Activated CD8-positive, alpha-beta memory T cell treated with anti-CD3 and anti-CD28 coated beads, Interleukin-2, amount 50 U/mL, for 1 hour (primary cell): ENCODE measurements around the gene IFNA1.
"Not testable (repeated sequence)": the region's sequence is repeated elsewhere in the genome, so short reads cannot be mapped to it uniquely, and the experiment has no call there.

ENCODE experiments used
- DNase-seq: peaks from one replicate; pipeline ENCODE4 v3.0.0-alpha.2; 2020; ENCODE audit errors: extremely low read depth

IFNA1 gene

DNA sequence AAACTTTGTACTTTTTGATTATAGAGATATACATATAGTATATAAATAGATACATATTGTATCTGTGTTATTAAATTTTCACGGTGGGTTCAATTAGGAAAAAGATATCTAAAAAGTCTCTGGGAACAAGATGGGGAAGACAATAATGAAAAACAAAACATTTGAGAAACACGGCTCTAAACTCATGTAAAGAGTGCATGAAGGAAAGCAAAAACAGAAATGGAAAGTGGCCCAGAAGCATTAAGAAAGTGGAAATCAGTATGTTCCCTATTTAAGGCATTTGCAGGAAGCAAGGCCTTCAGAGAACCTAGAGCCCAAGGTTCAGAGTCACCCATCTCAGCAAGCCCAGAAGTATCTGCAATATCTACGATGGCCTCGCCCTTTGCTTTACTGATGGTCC is at the start of gene IFNA1:
Gene IFNA1, plus strand, starts transcription at position 301 of the 400 bp plus-strand sequence. Its CDS starts 69 bp downstream, at position 370.
- no peak for DNase-seq

DNA sequence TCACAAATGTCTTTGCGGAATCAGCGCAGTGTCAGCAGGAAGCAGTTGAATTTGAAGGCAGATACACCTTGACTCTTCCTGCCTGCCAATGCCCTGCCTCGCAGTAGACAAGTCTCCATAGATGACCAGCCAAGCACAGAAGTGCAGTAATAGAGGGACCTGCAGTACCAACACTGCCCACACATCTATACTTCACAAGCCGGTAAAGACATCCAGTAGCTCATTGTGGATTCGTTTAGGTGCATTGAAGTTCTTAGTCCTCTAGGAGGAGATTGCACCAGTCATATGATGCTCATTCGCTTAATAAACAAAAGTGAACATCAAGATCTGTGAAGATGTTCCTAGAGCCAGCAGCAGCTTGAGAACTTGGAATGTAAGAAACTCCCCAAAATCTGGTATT is 48.0 kb upstream of the IFNA1 start:
- DNase-seq: no peak

DNA sequence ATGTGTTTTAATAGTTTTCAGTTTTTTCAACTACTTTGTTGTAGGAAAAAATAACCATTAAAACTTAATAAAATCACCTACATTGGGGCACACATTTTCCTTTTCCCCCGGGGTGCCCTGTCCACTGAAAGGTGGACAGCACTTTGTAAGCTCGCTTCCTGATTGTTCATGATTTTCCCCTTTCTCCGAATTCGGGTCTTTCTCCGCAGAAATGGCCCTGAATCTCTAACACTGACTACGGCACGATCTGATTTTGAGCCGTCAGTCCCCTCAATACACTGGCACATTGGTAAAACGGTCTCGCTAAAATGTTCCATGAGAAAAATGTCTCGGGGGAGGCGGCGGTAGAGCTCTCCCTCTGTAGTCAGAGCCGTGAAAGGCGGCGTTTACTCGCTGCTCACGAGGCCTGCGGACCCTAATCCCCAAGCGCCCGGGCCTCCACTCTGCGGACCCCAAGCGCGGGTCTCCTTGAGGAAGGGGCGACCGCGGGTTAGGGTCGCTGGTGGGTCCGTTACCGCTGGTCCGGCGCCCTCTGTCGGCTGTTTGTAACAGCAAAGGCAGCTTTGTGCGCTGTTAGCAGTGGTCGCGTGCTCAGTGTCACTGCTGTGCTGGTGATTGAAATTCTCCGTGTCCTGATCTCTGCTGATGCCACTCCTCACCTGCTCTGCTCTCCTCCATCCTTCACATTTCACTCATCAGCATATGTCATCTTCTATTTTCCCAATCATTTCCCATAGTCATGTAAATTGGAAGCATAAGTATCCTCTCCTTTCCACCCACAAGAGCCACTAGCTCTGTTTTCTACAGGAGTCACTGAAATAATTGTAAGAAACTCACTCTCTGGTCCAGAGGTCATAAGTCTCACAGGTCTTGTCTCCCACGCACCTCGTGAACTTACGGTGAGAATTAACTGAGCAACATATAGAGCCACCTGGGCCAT is 44.2 kb upstream of the IFNA1 start:
- DNase-seq: peak; percentile 9

DNA sequence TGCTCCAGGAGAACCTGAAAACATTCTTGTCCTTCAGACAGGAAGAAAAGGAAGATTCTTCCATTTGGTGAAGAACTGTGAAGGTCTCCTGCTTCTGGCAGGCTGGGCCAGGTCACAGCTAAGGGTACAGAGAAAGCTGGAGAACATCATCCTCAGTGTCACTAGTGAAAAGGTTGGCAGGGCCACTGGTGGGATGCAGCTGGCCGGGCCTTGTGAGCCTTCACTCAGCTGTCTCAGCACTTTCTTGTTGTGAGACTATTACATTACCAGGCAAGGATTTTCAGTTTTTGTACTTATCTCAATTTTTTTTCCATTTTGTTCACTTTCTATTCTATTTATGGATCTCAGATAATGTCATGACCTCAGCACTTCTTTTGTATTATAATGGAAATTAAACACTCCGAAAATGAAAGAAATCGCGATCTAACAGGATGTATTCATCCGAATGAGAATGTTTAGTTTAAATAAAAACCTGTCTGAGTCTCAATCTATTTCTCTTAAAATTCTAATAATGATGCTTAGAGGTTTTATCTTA is 41.2 kb upstream of the IFNA1 start:
- DNase-seq: no peak

DNA sequence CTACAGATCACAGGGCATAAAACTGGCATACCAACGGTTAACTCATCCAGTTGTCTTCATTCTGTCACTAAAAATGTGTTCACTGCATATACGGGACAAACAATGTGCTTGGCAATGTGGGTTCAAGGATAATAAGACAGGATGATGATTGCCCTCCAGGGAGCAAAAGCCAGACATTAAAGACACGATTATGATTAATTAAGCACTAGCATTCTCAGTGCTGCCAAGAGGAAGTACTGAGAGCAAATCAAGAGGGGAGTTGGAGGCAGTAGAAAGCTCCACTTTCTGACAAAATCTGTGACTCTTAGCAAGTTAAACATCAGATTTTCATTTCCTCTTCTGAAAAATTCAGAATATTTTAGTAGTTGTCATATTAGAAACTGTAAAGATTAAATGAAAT is 40.3 kb upstream of the IFNA1 start:
- no peak for DNase-seq

DNA sequence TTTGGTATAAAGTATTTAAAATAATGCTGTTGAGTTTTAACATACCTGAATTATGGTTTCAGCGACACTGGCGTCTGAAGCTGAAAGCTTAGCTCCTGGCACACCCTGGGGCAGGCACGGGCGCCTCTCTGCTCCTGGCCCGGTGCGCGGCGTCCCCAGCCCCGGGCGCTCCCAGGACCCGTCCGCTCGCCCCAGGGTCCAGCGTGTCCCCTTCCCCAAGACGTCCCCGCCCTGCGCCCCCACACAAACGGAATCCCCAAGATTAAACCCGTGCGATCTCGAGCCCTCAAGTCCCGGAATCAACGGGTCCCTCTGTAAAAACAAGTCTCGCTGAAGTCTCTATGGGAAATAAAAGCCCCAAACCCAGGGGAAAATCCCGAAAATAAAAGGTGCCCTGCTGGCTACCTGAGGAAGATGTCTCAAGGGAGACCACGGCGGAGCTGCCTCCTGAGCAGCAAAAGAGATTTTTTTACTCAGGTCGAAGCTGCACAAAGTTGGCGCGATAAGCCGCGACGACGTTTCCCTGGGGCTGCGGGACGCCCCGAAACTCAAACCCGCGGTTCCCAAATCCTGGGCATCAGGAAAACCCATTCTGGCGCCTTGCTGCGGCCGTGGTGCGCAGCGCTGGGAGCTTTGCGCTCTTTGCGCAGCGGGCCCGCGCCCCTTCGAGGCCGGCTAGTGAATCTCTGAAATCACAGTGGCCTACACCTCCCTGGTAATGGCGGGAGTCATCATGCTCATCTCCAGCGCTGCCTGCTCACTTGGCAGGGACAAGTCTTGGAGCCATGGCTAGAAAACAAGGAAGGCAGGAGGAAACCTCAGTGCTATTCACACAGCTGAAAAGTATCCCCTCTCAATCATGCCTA is 37.6 kb upstream of the IFNA1 start:
- DNase-seq: no peak

DNA sequence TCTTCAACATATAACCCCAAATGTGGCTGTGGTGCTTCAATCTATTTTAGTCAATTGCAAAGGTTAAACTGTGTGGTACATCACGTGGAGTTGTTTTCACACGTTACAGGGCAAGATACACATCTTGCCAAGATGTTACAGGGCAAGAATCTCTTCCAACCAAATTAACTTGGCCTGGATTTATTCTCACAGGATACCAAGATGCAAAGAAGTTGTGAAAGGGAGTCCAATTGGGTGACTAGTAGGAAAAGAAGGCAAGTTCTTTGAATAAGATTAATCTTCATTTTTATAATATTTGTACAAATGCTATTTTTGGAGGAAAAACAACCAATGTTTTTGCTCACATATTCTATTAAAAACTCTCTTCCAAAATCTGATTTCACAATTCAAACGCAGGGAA is 36.1 kb upstream of the IFNA1 start:
- no peak for DNase-seq

DNA sequence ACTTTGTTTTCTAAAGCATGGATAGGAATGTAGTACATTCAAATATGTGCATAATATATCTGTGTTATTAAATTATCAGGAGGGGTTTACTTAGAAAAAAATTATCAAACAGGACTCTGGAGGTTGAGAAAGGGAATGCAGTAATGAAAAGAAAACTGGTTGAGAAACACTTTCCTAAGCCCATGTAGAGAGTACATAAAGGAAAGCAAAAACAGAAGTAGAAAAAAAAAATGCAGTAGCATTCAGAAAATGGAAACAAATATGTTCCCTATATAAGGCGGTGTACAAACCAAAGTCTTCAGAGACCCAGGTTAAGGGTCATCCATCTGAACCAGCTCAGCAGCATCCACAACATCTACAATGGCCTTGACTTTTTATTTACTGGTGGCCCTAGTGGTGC is 31.4 kb upstream of the IFNA1 start, which contains the start of gene IFNA8:
Gene IFNA8, plus strand, starts transcription at position 301 of the 400 bp plus-strand sequence. Its CDS starts 60 bp downstream, at position 361.
- DNase-seq: no peak

DNA sequence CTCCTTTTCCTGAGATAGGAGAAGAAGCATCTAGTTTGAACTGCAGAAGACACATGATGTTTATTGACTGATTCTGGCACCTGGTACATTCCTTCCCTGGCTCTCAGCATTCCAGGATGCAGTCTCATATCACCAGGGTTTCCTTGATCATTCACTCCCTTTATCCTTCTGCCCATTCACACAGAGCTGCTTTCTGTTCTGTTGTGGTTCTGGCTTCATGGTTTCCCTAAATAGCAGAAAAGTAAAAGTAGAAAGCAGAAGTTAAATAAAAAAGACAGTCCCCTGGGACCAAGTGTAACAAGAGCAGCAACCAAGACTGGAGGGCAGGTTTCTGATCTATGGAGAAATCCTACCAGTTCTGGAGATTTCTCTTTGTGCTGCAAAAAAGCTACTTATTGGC is 28.1 kb upstream of the IFNA1 start:
- DNase-seq: no peak

DNA sequence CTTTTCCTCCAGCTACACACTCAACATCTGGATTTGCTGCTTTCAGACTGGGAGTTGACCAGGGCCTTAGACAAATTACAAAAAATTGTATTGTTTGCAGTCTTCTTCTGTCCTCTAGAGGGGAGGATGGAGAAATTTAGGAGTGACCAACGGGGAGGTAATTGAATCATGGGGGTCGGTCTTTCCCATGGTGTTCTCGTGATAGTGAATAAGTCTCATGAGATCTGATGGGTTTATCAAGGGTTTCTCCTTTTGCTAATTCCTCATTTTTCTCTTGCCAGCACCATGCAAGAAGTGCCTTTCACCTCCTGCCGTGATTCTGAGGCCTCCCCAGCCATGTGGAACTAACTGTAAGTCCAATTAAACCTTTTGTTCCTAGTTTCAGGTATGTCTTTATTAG is 27.1 kb upstream of the IFNA1 start:
- no peak for DNase-seq

DNA sequence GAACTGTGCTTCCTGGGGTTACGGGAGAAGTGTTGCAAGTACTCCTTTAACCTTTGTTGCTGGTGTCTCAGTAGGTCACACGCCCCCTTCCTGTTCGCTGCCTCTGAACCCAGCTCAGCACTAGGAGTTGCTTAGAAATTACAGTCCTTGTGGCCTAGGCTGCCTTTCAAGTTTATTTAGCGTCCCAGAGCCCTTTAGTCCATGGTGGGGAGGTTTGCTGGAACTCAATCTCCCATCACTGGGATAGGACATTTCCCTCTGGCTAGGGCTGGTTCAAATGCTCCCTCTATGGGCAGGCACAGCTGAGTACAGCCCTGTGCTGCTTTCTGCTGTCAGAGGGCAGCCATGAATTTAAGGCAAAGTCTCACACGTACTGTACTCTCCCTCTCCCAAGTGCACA is 26.6 kb upstream of the IFNA1 start:
- no peak for DNase-seq

DNA sequence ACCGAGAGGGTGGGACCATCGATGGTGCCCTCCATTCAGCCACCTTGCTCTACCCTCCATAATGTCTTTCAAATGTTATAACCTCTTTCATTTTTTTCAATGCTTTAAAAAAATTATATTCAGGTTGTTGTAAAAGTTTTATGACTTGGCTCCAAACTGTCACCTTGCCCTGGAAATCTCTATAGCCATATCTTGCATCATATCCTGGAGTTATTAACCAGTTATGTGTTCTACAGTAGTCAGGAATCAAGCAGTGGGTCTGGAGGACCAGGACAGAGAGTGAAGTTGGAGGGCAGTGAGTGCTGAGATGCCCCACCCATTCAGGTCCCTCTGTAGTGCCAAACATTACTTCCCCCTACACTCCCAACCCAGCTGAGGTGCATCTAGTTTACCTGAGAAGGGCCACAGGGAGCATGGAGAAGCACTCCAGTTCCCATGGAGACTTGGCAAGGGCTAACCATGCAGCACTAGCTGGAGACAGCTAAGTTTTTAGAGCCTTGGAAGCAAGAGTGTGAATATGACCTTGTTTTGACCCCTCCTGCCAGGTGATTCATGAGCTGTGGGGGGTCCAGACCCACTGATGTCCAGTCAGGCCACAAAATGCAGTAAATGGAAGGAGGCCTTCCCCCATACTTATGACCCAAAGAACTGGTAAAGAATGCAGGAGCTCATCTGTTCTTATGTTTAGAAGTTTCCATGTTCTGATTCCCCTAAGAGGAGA is 25.9 kb upstream of the IFNA1 start:
- DNase-seq: no peak

DNA sequence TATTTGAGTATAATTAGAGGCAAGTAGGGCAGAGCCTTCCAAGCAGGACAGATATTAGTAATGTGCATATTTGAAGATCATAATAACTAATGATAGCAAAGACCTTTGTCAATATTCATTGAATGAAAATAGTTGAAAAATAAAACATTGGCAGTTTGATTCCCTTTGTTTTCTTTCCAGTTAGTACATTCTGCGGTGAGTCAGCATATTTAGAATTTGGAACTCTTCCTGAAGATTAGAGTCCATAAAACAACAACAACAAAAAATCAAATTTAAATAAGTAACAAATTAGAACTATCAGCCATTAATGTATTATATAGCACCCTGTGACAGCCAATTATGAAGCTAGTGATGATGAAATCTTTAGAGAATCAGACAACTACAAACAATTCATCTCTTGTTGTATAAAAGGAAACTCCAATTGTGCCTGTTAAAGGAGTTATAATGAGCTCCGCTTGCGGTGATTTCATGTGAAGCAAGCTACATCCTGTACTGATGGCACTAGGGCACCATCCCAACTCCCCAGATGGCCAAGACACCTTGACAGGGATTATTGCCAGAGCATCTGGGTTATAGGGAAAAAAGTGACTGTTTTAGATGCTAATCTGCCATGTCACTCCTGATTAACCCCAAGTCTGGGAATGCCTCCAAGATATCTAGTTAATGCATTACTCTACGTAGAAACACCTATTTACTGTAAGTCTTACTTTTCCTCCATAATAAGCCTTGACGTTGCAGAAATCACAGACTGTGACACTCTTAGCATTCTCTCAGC is 24.6 kb upstream of the IFNA1 start:
- DNase-seq: no peak

DNA sequence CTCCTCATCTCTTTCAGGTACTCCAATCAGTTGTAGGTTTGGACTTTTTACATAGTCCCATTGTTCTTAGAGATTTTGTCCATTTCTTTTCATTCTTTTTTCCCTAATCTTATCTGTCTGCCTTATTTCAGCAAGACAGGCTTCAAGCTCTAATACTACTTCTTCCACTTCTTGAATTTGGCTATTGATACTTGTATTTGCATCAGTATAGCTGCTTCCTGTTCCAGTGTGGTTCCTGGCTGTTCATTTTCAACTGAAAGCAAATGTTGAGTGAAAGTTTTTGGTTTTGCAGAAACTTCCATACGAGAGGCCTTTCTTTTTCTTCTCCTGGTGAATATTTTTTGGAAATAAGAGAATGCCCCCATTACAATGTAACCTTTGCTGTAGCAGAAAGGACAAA is 12.0 kb upstream of the IFNA1 start:
- no peak for DNase-seq

DNA sequence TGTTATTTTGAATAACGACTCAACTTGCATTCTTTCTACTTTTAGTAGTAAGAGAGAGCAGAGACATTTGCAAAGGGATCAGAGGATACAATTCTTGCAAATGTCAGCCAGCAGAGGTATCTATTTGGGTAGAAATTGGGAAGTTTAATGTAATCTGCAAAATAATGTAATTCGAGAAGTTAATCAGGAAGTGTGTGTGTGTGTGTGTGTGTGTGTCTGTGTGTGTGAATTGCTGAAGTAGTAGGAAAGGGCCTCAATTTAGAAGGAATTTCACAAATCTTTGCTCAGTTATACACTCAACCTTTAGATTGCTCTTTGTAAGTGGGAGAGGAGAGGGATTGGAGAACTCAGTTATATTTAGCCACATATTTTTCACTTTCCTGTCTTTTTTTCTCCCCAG is 11.0 kb upstream of the IFNA1 start:
- DNase-seq: no peak

DNA sequence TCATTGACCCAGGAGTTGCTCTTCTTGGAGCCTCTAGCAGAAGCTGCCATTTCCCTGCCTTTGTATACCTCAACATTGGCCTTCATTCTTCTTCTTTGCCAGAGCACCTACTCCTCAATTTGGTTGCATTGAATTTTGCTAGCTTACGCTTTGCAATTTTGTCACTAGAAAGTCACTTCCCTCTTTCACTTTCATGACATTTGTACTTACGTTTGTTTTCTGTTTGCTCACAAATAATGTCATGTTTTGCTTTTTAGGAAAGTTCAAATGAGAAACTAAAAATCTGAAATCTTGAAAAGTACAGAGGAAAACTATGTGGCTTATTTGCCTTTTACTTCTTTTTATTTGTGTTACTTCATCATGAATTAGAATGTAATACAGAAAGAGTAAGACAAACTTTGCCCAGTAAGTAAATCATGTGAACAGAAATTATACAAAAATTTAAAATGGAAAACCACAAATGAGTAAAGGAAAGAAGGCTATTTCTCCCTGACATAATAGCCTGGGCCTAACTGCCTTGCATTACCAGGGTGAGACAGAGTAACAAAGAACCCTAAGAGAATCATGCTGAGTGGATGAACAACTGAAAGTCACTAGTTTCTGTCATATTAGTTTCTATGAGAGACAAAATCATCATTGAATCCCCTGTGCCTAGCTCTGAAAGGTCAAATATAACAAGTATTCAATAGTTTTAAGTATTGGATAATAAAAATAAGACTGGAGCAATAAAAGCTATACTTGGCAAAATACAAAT is 7.4 kb upstream of the IFNA1 start:
- no peak for DNase-seq

DNA sequence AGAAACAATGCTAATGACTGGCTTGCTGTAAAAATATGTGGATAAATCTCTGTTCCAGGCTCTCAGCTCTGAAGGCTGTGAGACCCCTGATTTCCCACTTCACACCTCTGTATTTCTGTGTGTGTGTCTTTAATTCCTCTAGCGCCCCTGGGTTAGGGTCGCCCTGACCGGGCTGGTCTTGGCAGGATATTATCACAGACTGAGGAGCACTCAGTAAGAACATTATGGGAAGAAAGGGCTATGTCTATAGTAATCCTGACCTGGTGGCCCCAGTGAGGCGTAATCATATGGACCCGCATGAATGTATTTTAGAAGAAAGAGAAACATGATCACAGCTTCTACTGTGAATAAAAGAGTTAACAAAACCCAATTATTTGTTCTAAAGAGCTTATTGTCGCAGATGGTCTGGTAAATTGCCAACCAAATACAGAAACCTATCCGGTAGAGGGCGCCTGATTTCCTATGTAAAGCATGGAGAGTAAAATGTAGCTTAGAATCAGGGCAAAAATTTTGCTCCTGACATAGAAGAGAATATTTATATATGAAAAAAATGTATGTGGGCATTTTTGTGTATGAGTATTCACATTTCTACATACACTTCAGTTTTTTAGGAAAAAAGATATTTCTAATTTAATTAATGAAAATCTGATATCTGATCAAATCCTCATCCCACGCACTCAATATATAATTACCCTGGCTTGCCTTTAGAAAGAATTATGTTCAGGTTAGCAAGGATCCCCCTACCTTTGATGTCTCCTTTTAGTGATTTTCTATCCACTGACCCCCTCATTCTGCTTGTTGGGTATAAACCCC is 5.8 kb upstream of the IFNA1 start:
- DNase-seq: peak; percentile 19

DNA sequence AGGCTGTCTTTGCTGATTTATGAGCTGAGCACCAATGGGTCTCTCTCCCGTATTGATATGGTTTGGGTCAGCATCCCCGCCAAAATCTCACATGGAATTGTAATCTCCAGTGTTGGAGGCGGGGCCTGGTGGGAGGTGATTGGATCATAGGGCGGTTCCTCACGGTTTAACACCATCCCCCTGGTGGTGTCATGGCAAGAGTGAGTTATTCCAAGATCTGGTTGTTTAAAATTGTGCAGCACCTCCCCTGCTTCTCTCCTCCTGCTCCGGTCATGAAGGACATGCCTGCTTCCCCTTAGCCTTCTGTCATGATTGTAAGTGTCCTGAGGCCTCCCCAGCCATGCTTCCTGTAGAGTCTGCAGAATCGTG is 5.2 kb upstream of the IFNA1 start:
- not testable (repeated sequence) for DNase-seq

DNA sequence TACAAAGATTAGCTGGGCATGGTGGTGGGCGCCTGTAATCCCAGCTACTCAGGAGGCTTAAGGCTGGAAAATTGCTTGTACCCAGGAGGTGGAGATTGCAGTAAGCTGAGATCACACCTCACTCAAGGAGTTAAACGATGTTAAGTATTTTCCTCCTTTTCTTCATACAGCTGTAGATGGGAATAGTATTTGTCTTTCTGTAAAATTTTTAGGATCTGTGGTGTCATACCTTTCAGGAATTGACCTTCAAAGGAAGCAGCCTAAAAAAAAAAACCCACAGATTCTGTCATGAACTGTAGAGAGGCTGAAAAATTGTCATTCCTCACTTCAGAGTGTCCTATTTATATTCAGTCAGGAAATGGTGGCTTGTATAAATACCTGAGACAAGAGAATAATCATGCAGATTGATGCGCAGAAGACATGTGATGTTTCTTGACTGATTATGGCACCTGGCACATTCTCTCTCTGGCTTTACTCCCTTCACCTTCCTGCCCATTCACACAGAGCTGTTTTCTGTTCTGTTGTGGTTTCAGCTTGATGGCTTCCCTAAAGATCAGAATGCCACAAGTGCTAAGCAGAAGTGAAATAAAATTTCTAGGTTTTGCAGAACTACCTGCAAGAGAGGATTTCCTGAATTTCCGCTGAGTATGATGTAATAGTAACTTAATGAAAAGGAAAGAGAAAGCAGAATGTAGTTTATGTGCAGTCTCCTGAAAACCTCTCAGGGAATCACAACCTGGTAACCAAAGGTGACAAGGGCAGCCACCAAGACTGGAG is 3.8 kb downstream of the IFNA1 start:
- no peak for DNase-seq
